MM.1S (cell line): ENCODE data around the gene LIPT1.

ENCODE experiments used
- CTCF ChIP-seq: fragments of 300-600 bp; sonication (generic); IDR thresholded peaks from 2 replicates; pipeline ENCODE4 v1.5.1; 2016; ENCODE audit warnings: antibody characterized with exemption, low read length, mixed read lengths
- EZH2 ChIP-seq: fragments of 300-600 bp; sonication (generic); optimal IDR thresholded peaks from 2 replicates; pipeline ENCODE3; 2017; ENCODE audit warnings: low read depth, mild to moderate bottlenecking, antibody characterized with exemption, low read length, mixed read lengths
- EZH2phosphoT487 ChIP-seq: fragments of 300-600 bp; sonication (generic); IDR thresholded peaks from 2 replicates; pipeline ENCODE4 v1.6.1; 2018; ENCODE audit warnings: antibody characterized with exemption, low read length

- no peak for TF ChIP-seq CTCF
- TF ChIP-seq EZH2 = no peak
- TF ChIP-seq EZH2phosphoT487 = no peak
These were observed 26.8 kb upstream of the LIPT1 start for GRCh38 chr2:99127981-99128380.
